PFSK-1 (cell line): ENCODE measurements around the gene RUNX3.

ENCODE experiments used
- SIN3A ChIP-seq: IDR thresholded peaks from 2 replicates; pipeline ENCODE4 v1.6.1; 2012; ENCODE audit warnings: mild to moderate bottlenecking, low read length, moderate library complexity, borderline replicate concordance; ENCODE audit not compliant: insufficient read depth
- TF ChIP-seq, protein P1 (sequence below), 2 experiments: IDR thresholded peaks; 2 replicates each; pipeline versions ENCODE4 v1.6.1 to v1.8.0; 2011 to 2012; ENCODE audit warnings: low read depth in 2 of 2, low read length in 2 of 2, control low read depth in 1 of 2, inconsistent platforms in 1 of 2, mild to moderate bottlenecking in 1 of 2, moderate library complexity in 1 of 2; ENCODE audit not compliant: insufficient read depth in 1 of 2

DNA sequence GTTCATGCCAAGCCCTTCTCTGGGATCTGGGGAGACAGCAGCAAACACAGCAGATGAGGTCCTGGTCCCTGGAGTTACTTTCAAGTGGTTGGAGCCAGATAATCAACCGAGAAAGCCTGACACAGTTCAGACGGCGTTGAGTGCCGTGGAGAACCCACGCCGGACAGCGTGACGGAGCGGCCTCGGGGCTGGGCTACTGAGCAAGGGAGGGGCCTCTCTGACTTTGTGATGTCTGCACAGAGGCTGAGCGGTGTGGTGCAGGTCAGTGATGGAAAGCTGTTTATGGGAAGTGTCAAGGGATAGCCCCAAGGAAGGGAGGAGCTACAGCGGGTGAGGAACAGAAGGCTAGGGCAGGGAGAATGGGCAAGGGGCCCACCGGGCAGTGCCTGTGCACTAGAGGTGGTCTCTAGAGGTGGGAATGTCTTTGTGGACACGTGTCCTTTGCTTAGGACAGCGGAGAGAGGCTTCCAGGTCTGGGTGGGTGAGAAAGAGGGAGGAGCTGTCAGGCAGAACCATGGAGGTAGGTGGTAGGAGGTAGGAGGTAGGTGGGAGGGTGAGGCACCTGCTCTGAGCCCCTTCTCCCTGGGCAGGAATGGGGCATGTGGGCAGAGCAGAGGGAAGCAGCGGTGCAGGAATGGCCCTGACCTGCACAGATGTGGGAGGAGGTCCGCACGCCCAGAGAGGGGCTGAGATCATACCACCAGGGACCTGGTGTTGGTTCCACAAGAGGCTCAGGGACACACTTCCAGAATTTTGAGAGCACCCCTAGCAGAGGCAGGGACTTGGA is 62.8 kb downstream of the RUNX3 start:
- TF ChIP-seq, protein P1, sequence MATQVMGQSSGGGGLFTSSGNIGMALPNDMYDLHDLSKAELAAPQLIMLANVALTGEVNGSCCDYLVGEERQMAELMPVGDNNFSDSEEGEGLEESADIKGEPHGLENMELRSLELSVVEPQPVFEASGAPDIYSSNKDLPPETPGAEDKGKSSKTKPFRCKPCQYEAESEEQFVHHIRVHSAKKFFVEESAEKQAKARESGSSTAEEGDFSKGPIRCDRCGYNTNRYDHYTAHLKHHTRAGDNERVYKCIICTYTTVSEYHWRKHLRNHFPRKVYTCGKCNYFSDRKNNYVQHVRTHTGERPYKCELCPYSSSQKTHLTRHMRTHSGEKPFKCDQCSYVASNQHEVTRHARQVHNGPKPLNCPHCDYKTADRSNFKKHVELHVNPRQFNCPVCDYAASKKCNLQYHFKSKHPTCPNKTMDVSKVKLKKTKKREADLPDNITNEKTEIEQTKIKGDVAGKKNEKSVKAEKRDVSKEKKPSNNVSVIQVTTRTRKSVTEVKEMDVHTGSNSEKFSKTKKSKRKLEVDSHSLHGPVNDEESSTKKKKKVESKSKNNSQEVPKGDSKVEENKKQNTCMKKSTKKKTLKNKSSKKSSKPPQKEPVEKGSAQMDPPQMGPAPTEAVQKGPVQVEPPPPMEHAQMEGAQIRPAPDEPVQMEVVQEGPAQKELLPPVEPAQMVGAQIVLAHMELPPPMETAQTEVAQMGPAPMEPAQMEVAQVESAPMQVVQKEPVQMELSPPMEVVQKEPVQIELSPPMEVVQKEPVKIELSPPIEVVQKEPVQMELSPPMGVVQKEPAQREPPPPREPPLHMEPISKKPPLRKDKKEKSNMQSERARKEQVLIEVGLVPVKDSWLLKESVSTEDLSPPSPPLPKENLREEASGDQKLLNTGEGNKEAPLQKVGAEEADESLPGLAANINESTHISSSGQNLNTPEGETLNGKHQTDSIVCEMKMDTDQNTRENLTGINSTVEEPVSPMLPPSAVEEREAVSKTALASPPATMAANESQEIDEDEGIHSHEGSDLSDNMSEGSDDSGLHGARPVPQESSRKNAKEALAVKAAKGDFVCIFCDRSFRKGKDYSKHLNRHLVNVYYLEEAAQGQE (IDR thresholded peaks at IDR 0.05; ENCODE audit: insufficient read depth in 1 of 2, low read depth in 2 of 2, low read length in 2 of 2) = no peak
- no peak for TF ChIP-seq SIN3A
